NB4 (cell line): Measurements from ENCODE around the gene ASCL3.

Source experiments
- CTCF ChIP-seq: IDR thresholded peaks from one replicate; pipeline ENCODE4 v1.5.1; 2012; ENCODE audit warnings: low read depth, low read length
- MYC ChIP-seq: IDR thresholded peaks from 2 replicates; pipeline ENCODE4 v1.6.1; 2011; ENCODE audit warnings: low read depth, low read length
- POLR2A ChIP-seq: IDR thresholded peaks from 2 replicates; pipeline ENCODE4 v1.6.1; 2011; ENCODE audit warnings: mild to moderate bottlenecking; ENCODE audit not compliant: insufficient read length; ENCODE audit errors: extremely low read depth

GRCh38 chr11:8910649-8911026 is 32.2 kb downstream of the ASCL3 start:
- TF ChIP-seq CTCF (no peak), POLR2A (no peak), MYC (no peak)
